ENCODE data around the gene OR9Q1.

The OR9Q1 gene

DNA sequence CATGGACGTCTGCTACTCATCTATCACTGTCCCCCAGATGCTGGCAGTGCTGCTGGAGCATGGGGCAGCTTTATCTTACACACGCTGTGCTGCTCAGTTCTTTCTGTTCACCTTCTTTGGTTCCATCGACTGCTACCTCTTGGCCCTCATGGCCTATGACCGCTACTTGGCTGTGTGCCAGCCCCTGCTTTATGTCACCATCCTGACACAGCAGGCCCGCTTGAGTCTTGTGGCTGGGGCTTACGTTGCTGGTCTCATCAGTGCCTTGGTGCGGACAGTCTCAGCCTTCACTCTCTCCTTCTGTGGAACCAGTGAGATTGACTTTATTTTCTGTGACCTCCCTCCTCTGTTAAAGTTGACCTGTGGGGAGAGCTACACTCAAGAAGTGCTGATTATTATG is 156.0 kb downstream of the OR9Q1 start:
- no peak for DNase-seq (ENCODE audit: low read depth, low spot score)
- TF ChIP-seq, protein P1, sequence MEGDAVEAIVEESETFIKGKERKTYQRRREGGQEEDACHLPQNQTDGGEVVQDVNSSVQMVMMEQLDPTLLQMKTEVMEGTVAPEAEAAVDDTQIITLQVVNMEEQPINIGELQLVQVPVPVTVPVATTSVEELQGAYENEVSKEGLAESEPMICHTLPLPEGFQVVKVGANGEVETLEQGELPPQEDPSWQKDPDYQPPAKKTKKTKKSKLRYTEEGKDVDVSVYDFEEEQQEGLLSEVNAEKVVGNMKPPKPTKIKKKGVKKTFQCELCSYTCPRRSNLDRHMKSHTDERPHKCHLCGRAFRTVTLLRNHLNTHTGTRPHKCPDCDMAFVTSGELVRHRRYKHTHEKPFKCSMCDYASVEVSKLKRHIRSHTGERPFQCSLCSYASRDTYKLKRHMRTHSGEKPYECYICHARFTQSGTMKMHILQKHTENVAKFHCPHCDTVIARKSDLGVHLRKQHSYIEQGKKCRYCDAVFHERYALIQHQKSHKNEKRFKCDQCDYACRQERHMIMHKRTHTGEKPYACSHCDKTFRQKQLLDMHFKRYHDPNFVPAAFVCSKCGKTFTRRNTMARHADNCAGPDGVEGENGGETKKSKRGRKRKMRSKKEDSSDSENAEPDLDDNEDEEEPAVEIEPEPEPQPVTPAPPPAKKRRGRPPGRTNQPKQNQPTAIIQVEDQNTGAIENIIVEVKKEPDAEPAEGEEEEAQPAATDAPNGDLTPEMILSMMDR (IDR thresholded peaks at IDR 0.05; ENCODE audit: insufficient read depth, low read length, missing control alignments): no peak
- H3K4me3 ChIP-seq (ENCODE audit: low read depth, low read length): no peak overlapping the region
- CTCF ChIA-PET: no interaction called here
- POLR2A ChIA-PET: no interaction called here

DNA sequence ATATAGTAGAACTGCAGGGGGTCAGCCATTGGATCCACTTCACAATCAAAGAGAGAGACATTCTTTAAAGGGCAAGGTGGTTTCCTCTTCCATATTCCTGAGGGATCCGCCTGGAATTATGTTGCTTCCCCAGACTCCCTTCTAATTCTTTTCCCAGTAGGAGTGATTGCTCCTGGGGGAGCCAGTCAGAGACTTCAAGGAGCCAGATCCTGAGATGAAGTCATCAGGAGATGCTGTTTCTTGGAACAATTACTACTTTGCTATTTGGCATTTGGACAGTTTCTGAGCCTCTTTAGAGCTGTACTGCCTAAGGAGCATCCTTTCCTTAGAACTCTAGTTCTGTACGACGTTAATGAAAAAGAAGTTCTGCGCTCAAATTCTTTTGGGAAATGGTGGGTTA is 163.3 kb downstream of the OR9Q1 start:
- ChIA-PET POLR2A (no interaction called here), CTCF (no interaction called here)
- no peak overlapping the region for H3K4me3 ChIP-seq (ENCODE audit: low read depth, low read length)
- TF ChIP-seq, protein P1 (IDR thresholded peaks at IDR 0.05; ENCODE audit: insufficient read depth, low read length, missing control alignments): no peak
- no peak for DNase-seq (ENCODE audit: low read depth, low spot score)

DNA sequence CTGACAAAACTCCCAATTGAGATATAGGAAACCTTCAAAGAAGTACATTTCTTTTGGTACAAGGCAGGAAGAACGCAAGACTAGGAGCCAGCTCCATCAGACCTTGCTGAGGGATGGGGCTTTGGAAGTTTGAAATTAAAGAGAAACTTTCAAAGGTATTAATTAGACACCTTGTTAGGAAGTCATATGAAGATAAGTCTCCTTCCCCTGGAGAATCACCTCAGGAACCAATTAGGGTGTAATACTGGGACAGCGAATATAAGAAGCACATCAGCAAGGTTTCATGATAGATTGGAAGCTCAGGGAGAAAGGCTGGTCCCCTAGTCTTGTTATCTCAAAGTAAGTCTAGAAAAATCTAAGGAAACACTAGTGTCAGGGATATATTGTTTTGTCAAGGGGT is 165.1 kb downstream of the OR9Q1 start, which contains the start of gene OR9Q2:
TSS of gene OR9Q2 (plus strand) at position 301 of the 400 bp plus-strand sequence. CDS start 1,421 bp downstream, outside the sequence.
- POLR2A ChIA-PET: no interaction called here
- no peak within 1 kb of the TSS for H3K4me3 ChIP-seq (ENCODE audit: low read depth, low read length)
- CTCF ChIA-PET: no interaction called here
- no peak for DNase-seq (ENCODE audit: low read depth, low spot score)
- TF ChIP-seq, protein P1 (IDR thresholded peaks at IDR 0.05; ENCODE audit: insufficient read depth, low read length, missing control alignments): no peak

DNA sequence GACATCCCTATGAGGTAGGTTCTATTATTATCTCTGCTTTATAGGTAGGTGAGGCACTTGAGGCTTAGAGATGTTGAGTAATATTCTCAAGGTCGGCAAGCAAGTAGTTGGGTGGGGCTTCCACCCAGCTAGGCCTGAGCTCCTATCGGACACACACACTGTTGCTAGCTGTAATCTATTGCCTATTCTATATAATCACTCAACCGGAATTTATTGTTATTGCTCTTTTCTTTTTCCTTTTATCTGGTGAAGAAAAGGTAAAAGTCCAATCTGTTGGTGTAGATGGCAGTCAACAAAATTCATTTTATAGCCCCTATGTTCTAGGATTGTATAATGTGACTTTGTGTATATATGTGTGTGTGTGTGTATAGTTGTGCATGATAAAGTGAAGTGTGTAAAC is 168.5 kb downstream of the OR9Q1 start:
- CTCF ChIA-PET: no interaction called here
- H3K4me3 ChIP-seq (ENCODE audit: low read depth, low read length): no peak overlapping the region
- DNase-seq (ENCODE audit: low read depth, low spot score): no peak
- POLR2A ChIA-PET: no interaction called here
- TF ChIP-seq, protein P1 (IDR thresholded peaks at IDR 0.05; ENCODE audit: insufficient read depth, low read length, missing control alignments): no peak

DNA sequence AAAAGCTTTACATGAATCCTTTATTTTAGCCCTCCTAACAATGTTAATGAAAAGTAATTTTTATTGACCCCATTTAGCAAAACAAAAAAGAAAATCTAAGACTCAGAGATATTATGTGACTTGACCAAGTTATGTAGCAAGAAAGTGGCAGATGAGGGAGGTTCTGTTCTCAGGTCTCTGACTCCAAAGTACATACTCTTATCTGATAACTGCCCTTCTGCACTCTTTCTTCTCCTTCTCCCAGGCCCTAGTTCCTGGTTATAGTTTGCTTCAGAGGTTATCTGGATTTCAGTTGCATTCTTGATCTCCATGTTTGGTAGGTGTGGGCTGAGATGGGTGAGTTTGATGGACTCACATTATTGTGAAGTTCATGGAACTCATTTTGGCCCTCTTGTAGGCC is 169.7 kb downstream of the OR9Q1 start:
- ChIA-PET CTCF (no interaction called here), POLR2A (no interaction called here)
- TF ChIP-seq, protein P1 (IDR thresholded peaks at IDR 0.05; ENCODE audit: insufficient read depth, low read length, missing control alignments): no peak
- no peak for DNase-seq (ENCODE audit: low read depth, low spot score)
- no peak overlapping the region for H3K4me3 ChIP-seq (ENCODE audit: low read depth, low read length)

DNA sequence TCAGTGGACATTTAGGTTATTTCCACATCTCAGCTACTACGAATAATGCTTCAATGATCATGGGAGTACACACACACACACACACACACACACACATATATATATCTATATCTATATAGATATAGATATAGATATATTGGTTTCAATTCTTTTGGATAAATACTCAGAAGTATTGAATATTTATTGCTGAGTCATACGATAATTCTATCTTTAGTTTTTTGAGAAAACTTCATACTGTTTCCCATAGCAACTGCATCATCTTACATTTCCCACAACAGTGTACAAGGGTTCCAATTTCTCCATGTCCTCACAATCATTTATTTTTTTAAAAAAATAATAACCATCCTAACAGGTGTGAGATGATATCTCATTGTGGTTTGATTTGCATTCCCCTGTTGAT is 172.3 kb downstream of the OR9Q1 start:
- ChIA-PET CTCF (no interaction called here), POLR2A (no interaction called here)
- H3K4me3 ChIP-seq (ENCODE audit: low read depth, low read length): no peak overlapping the region
- TF ChIP-seq, protein P1 (IDR thresholded peaks at IDR 0.05; ENCODE audit: insufficient read depth, low read length, missing control alignments): no peak
- DNase-seq (ENCODE audit: low read depth, low spot score): no peak
